ENCODE measurements around the gene COL6A2. TPM values are rescaled to one million over a fixed set of nuclear protein-coding genes. Genes with fewer than 3 reads are reported as not detected.

COL6A2 gene
- total RNA-seq, 2 donors from 2014 or later: 249 to 252 TPM

GRCh38 chr21:46154955-46155513 lies 57.1 kb downstream of the COL6A2 start:
- Histone ChIP-seq H3K4me1 (peaks cover 0 to 12% of the 10 kb centered on the region in 2 donors), H3K36me3 (no peaks in the 10 kb centered on the region), H3K9me3 (no peaks in the 10 kb centered on the region), H3K4me3 (no peak overlapping the region), H3K27me3 (no peaks in the 10 kb centered on the region), H3K27ac (no peak overlapping the region)
- DNase-seq (ENCODE audit: low spot score): no peak
- TF ChIP-seq CTCF (IDR thresholded peaks at IDR 0.05): no peak

GRCh38 chr21:46155514-46156377 lies 57.8 kb downstream of the COL6A2 start, which contains the start of gene FTCD:
Gene FTCD, minus strand, starts transcription at chr21:46155579. Its CDS starts 56 bp downstream, at chr21:46155523.
- Histone ChIP-seq H3K4me3 (no peak within 1 kb of the TSS), H3K9me3 (no peaks in the 10 kb centered on the region), H3K27ac (no peak within 1 kb of the TSS), H3K27me3 (no peaks in the 10 kb centered on the region), H3K36me3 (no peaks in the 10 kb centered on the region), H3K4me1 (peaks cover 0 to 12% of the 10 kb centered on the region in 2 donors)
- TF ChIP-seq CTCF (IDR thresholded peaks at IDR 0.05): no peak
- DNase-seq (ENCODE audit: low spot score): no peak

- no peak for DNase-seq (ENCODE audit: low spot score)
- Histone ChIP-seq H3K9me3 (no peaks in the 10 kb centered on the region), H3K4me1 (peaks cover 0 to 12% of the 10 kb centered on the region in 2 donors), H3K36me3 (no peaks in the 10 kb centered on the region), H3K27me3 (no peaks in the 10 kb centered on the region), H3K27ac (no peak overlapping the region), H3K4me3 (no peak overlapping the region)
- TF ChIP-seq CTCF (IDR thresholded peaks at IDR 0.05): no peak
Measured at GRCh38 chr21:46156378-46156645, 58.4 kb downstream of the COL6A2 start.

GRCh38 chr21:46156678-46157077 lies 58.8 kb downstream of the COL6A2 start:
- Histone ChIP-seq H3K4me1 (peaks cover 0 to 12% of the 10 kb centered on the region in 2 donors), H3K9me3 (no peaks in the 10 kb centered on the region), H3K4me3 (no peak overlapping the region), H3K27me3 (no peaks in the 10 kb centered on the region), H3K36me3 (no peaks in the 10 kb centered on the region), H3K27ac (no peak overlapping the region)
- TF ChIP-seq CTCF (IDR thresholded peaks at IDR 0.05): no peak
- DNase-seq (ENCODE audit: low spot score): no peak

- TF ChIP-seq CTCF (IDR thresholded peaks at IDR 0.05): no peak
- H3K27ac ChIP-seq: no peak overlapping the region
Measured at GRCh38 chr21:46157396-46157986, 59.6 kb downstream of the COL6A2 start.

More at GRCh38 chr21:46157396-46157986, 59.6 kb downstream of the COL6A2 start:
- no peak overlapping the region for H3K4me3 ChIP-seq
- H3K9me3 ChIP-seq: no peaks in the 10 kb centered on the region
- H3K27me3 ChIP-seq: no peaks in the 10 kb centered on the region
- DNase-seq (ENCODE audit: low spot score): no peak
- H3K4me1 ChIP-seq: peaks cover 0 to 12% of the 10 kb centered on the region in 2 donors
- no peaks in the 10 kb centered on the region for H3K36me3 ChIP-seq
